Neural progenitor cell (in vitro differentiated cells): ENCODE data around the gene TMEM266.

Experiments used
- CTCF ChIP-seq: fragments of 200-600 bp; sonication (generic); IDR thresholded peaks from 2 replicates; pipeline ENCODE4 v1.5.1; 2017; ENCODE audit warnings: antibody characterized with exemption, mild to moderate bottlenecking
- EZH2 ChIP-seq: fragments of 200-600 bp; sonication (generic); IDR thresholded peaks from 2 replicates; pipeline ENCODE4 v1.6.1; 2017; ENCODE audit warnings: antibody characterized with exemption, mild to moderate bottlenecking, moderate library complexity

- TF ChIP-seq CTCF (no peak), EZH2 (no peak)
Measured at GRCh38 chr15:76245072-76245610, 185.4 kb downstream of the TMEM266 start.
